SH-SY5Y (cell line): ENCODE measurements around the gene IZUMO3.

Experiments
- GATA2 ChIP-seq: IDR thresholded peaks from 2 replicates; pipeline ENCODE4 v1.6.1; 2011; ENCODE audit warnings: mild to moderate bottlenecking, low read depth, low read length
- GATA3 ChIP-seq: IDR thresholded peaks from 2 replicates; pipeline ENCODE4 v1.6.1; 2011; ENCODE audit warnings: low read depth, mild to moderate bottlenecking, low read length, moderate library complexity

GRCh38 chr9:24590432-24590831 lies 44.7 kb upstream of the IZUMO3 start:
- TF ChIP-seq GATA3 (no peak), GATA2 (no peak)
